Measurements from ENCODE around the gene PRODH2.

PRODH2 gene

GRCh38 chr19:35856546-35857149 is 44.0 kb upstream of the PRODH2 start, which contains the start of gene KIRREL2:
Gene KIRREL2 (plus strand): TSS chr19:35856911. CDS start chr19:35857120, 209 bp downstream.
- TF ChIP-seq CTCF (IDR thresholded peaks at IDR 0.05; ENCODE audit: insufficient read depth, low read depth, low read length, missing control alignments) = no peak
- DNase-seq (ENCODE audit: low read depth) = no peak
- H3K4me3 ChIP-seq (ENCODE audit: low read depth, low read length) = peak within 1 kb of the TSS; percentile 47

DNA sequence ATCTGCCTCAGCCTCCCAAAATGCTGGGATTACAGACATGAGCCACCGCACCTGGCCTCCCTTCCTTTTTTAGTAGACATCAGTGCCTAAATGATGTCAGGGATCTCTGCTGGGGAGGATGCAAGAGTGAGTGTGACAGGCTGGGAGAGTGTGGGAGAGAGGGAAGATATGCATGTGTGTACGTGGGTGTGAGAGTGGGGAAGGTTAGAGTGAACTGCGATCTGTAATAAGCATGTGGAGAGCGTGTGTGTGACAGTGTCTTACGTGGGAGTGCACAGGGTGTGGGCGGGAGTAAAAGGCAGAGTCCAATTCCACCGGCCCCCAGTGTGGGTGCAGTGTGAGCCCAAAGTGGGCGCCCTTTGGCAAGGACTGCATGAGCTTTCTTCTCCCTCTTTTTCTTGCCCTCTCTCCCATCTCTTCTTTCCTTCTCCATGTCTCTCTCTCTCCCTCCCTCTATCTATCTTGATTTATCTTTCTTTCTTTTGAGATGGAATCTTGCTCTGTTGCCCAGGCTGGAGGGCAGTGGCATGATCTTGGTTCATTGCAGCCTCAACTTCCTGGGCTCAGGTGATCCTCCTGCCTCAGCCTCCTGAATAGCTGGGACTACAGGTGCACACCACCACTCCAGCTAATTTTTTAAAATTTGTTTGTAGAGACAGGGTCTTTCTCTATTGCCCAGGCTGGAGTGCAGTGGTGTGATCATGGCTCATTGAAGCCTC is 40.6 kb upstream of the PRODH2 start:
- no peak overlapping the region for H3K4me3 ChIP-seq (ENCODE audit: low read depth, low read length)
- DNase-seq (ENCODE audit: low read depth) = no peak
- no peak for TF ChIP-seq CTCF (IDR thresholded peaks at IDR 0.05; ENCODE audit: insufficient read depth, low read depth, low read length, missing control alignments)

DNA sequence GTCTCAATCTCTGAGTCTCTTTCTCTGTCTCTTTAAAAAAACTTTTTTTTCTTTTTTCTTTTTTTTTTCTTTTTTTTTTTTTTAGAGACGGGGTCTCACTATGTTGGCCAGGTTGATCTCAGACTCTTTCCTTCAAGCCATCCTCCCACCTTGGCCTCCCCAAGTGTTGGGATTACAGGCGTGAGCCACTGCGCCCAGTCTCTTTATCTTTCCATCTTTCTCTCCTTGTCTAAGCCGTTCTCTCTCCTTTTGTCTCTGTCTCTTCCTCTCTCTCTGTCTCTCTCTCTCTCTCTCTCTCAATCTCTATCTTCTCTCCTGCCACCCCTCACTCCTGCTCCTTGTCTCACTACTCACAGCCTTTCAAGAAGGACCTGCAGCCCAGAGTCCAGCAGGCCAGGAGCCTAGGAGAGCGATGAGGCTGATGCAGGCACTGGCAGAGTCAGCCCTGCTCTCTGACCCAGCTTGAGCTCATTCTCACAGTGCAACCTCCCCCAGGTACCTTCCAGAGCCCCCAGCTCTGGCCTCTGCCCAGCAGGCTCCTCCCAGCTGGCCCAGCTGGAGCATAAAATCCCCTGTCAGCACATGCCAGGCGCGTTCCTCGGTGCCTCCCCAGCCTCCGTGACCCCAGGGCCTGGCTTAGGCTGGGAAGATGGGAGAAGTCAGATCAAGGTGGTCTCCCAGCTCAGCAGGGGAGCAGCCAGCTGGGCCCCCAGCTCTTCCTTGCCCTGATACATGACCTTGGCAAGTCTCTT is 39.6 kb upstream of the PRODH2 start, which contains the start of gene NPHS1:
TSS of gene NPHS1 (minus strand) at position 476 of the 752 bp plus-strand sequence. CDS start 667 bp downstream, outside the sequence.
- no peak within 1 kb of the TSS for H3K4me3 ChIP-seq (ENCODE audit: low read depth, low read length)
- DNase-seq (ENCODE audit: low read depth) = no peak
- no peak for TF ChIP-seq CTCF (IDR thresholded peaks at IDR 0.05; ENCODE audit: insufficient read depth, low read depth, low read length, missing control alignments)

DNA sequence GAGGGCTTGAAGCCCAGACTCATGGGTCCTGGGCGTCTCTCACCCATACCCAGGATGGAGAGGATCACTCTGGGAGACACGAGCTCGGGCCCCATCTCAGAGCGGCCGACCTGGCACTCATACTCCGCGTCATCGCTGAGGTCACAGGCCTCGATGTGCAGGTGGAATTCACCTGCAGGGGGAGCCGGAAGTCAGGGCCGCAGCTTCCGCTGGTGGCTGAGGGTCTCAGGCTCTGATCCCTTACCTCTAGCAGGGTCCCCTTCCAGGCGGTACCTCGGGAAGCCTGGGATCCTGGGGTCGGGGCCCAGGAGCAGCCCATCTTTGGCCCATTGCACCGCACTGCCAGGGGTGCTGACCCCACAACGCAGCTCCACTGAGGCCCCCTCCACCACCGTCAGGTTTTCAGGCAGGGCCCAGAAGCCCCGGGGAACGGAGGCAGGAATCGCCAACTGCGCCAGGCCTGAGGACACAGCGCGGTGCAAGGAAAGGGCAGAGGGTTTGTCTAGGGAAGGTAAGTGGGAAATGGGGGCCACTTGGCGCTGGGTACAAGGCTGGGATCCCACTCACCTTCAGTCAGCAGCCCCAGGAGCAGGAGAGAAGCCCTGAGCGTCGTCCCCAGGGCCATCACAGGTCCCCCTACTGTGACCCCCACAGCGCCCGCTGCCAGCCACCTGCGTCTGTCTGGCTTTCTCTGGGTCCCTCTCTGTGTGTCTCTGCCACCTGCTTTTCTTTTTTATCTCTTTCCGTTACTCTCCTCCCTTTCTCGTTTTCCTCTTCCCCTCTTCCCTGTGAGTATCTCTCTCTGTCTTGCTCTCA is 38.8 kb upstream of the PRODH2 start:
- H3K4me3 ChIP-seq (ENCODE audit: low read depth, low read length) = no peak overlapping the region
- DNase-seq (ENCODE audit: low read depth) = no peak
- no peak for TF ChIP-seq CTCF (IDR thresholded peaks at IDR 0.05; ENCODE audit: insufficient read depth, low read depth, low read length, missing control alignments)

- no peak overlapping the region for H3K4me3 ChIP-seq (ENCODE audit: low read depth, low read length)
- no peak for DNase-seq (ENCODE audit: low read depth)
- no peak for TF ChIP-seq CTCF (IDR thresholded peaks at IDR 0.05; ENCODE audit: insufficient read depth, low read depth, low read length, missing control alignments)
Measured at GRCh38 chr19:35848919-35849505, 36.4 kb upstream of the PRODH2 start.

- DNase-seq (ENCODE audit: low read depth) = no peak
- no peak for TF ChIP-seq CTCF (IDR thresholded peaks at IDR 0.05; ENCODE audit: insufficient read depth, low read depth, low read length, missing control alignments)
- H3K4me3 ChIP-seq (ENCODE audit: low read depth, low read length) = no peak overlapping the region
Measured at GRCh38 chr19:35848486-35848885, 35.8 kb upstream of the PRODH2 start.
